Middle frontal gyrus (tissue), 1 donor: ENCODE measurements around the gene ARSB.
A peak's percentile ranks its signal among the peaks of the same experiment; 100 is the strongest.
"Not testable (repeated sequence)": the region's sequence is repeated elsewhere in the genome, so short reads cannot be mapped to it uniquely, and the experiment has no call there.

Experiments
- DNase-seq: peaks from one replicate; pipeline ENCODE4 v3.0.0-alpha.2; 2015; ENCODE audit warnings: low spot score; ENCODE audit errors: extremely low spot score

Gene ARSB

GRCh38 chr5:78953092-78953800 lies 31.9 kb downstream of the ARSB start:
- DNase-seq = no peak

- DNase-seq = no peak
Observed at GRCh38 chr5:78930721-78931120, 54.4 kb downstream of the ARSB start.

GRCh38 chr5:78929833-78930232 lies 55.3 kb downstream of the ARSB start:
- no peak for DNase-seq

GRCh38 chr5:78927657-78928282 lies 57.3 kb downstream of the ARSB start:
- no peak for DNase-seq

GRCh38 chr5:78926252-78926651 lies 58.9 kb downstream of the ARSB start:
- DNase-seq = no peak

- no peak for DNase-seq
Observed at GRCh38 chr5:78925129-78925876, 59.8 kb downstream of the ARSB start.

- no peak for DNase-seq
Observed at GRCh38 chr5:78923622-78923970, 61.5 kb downstream of the ARSB start.

GRCh38 chr5:78922879-78923621 lies 62.1 kb downstream of the ARSB start:
- DNase-seq = no peak

- no peak for DNase-seq
Observed at GRCh38 chr5:78920604-78921003, 64.5 kb downstream of the ARSB start.

- no peak for DNase-seq
Observed at GRCh38 chr5:78919796-78920195, 65.3 kb downstream of the ARSB start.

- no peak for DNase-seq
Observed at GRCh38 chr5:78916044-78916443, 69.1 kb downstream of the ARSB start.

- no peak for DNase-seq
Observed at GRCh38 chr5:78915170-78915569, 69.9 kb downstream of the ARSB start.

GRCh38 chr5:78912811-78913210 lies 72.3 kb downstream of the ARSB start:
- no peak for DNase-seq

GRCh38 chr5:78912085-78912771 lies 72.9 kb downstream of the ARSB start:
- DNase-seq = no peak

- not testable (repeated sequence) for DNase-seq
Observed at GRCh38 chr5:78909224-78909983, 75.7 kb downstream of the ARSB start.

GRCh38 chr5:78908173-78909061 lies 76.7 kb downstream of the ARSB start:
- no peak for DNase-seq

GRCh38 chr5:78907255-78907891 lies 77.7 kb downstream of the ARSB start:
- peak; percentile 42 for DNase-seq

GRCh38 chr5:78905084-78905938 lies 79.8 kb downstream of the ARSB start:
- DNase-seq = no peak
